Measurements from ENCODE around the gene CFAP119.

The CFAP119 gene

DNA sequence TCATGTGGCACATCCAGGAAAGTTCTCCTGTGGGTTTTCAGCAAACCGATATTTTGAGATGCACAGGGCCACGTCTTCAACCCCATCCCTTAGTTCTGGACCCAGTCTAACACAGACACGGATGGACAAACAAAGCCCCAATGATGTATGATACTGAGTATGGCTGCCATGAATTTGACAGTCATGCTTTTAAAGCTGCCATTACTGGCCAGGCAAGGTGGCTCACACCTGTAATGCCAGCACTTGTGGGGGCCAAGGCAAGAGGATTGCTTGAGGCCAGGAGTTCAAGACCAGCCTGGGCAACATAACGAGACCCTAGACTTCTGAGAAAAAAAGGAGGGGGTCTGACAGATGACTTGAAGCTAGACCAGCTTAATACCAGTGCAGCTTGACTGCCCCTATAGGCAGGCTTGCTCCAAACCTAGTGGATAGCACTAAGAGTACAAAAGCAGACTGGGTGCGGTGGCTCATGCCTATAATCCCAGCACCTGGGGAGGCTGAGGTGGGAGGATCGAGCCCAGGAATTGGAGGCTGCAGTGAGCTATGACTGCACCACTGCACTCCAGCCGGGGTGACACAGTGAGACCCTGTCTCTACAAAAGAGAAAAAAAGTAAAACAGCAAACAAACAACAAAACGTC lies 35.9 kb upstream of the CFAP119 start:
- Histone ChIP-seq H3K27ac (no peak overlapping the region), H3K4me3 (no peak overlapping the region)
- no peak for TF ChIP-seq CTCF (IDR thresholded peaks at IDR 0.05)
- no peak for DNase-seq (ENCODE audit: low spot score)

DNA sequence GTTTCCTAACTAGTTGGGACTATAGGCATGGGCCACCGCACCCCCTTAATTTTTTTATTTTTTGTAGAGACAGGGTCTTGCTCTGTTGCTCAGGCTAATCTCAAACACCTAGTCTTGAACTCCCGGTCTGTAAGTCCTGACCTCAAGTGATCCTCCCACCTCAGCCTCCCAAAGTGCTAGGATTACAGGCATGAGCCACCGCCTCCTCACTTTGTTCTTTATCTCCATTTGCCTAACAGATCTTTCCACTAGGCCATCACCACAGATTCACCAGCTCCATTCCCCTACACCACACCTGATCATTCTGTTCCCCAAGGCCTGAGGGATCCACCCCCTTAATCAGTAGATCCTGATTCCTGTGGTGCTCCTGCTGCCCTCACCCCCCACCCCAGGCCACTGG lies 32.8 kb upstream of the CFAP119 start:
- DNase-seq (ENCODE audit: low spot score) = no peak
- no peak overlapping the region for H3K27ac ChIP-seq
- no peak overlapping the region for H3K4me3 ChIP-seq
- TF ChIP-seq CTCF (IDR thresholded peaks at IDR 0.05) = no peak

- TF ChIP-seq CTCF (IDR thresholded peaks at IDR 0.05) = no peak
- Histone ChIP-seq H3K4me3 (no peak overlapping the region), H3K27ac (no peak overlapping the region)
- DNase-seq (ENCODE audit: low spot score) = no peak
Measured at GRCh38 chr16:30793508-30794069, 31.7 kb upstream of the CFAP119 start.

- H3K4me3 ChIP-seq = peak overlapping the region; percentile 89
- DNase-seq (ENCODE audit: low spot score) = no peak
Measured at GRCh38 chr16:30787613-30788378, 25.9 kb upstream of the CFAP119 start.

DNA sequence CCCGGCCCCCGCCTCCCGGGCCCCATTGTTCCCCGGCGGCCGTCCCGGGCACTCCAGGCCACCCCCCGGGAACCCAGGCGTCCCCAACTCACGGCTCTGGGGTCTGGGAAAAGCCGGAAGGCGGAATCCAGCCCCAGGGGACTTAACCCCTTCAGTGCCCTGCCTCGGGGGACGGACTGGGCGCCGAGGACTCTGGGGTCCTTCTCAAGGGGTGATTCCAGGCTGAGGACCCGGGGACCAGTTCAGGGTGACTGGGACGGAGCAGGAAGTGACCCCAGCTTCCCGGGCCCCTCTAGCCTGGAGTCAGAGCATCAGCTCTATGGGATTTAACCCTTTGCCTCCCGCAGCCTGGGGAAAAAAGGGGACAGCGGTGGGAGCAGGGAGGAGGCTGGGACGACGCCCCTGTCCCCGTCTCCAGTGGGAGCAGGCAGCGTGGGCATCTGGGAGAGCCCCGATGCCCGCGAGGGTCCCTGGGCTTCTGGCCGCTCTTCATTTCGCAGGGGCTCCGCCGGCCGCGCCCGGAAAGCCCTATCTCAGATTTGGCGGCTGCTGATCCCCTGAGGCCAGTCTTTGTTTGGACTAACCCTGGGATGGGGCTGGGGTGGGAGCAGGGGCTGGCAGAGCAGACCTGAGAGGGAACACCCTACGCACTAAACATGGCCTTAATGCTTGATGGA lies 25.2 kb upstream of the CFAP119 start, which contains the start of gene ZNF629:
Gene ZNF629 (minus strand): TSS at position 270 of the 677 bp plus-strand sequence. CDS start 2,723 bp downstream, outside the sequence.
- DNase-seq (ENCODE audit: low spot score) = no peak
- Histone ChIP-seq H3K27ac (peak within 1 kb of the TSS; percentile 85 to 91), H3K4me3 (peak within 1 kb of the TSS; percentile 89)
- TF ChIP-seq CTCF (IDR thresholded peaks at IDR 0.05) = no peak

More at GRCh38 chr16:30787613-30788378, 25.9 kb upstream of the CFAP119 start:
- no peak for TF ChIP-seq CTCF (IDR thresholded peaks at IDR 0.05)
- peak overlapping the region; percentile 85 to 91 for H3K27ac ChIP-seq

- TF ChIP-seq CTCF (IDR thresholded peaks at IDR 0.05) = no peak
- DNase-seq (ENCODE audit: low spot score) = no peak
- Histone ChIP-seq H3K27ac (peak overlapping the region; percentile 85 to 91), H3K4me3 (peak overlapping the region; percentile 89)
Measured at GRCh38 chr16:30786115-30786935, 24.5 kb upstream of the CFAP119 start.

All from coronary artery (tissue), 2 donors.